Lower leg skin (tissue), 3 donors: Measurements from ENCODE around the gene ZCCHC4.

ENCODE experiments used
- CTCF ChIP-seq, 3 donors: fragments of 450-650 bp; IDR thresholded peaks; one replicate each; pipeline ENCODE4 v1.5.1; 2016; ENCODE audit warnings: antibody characterized with exemption in 3 of 3, mild to moderate bottlenecking in 3 of 3, moderate library complexity in 2 of 3
- POLR2A ChIP-seq, 2 donors: fragments of 450-650 bp; IDR thresholded peaks; one replicate each; pipeline ENCODE4 v1.6.1; 2016 to 2017; ENCODE audit warnings: antibody characterized with exemption in 2 of 2, mild to moderate bottlenecking in 1 of 2, moderate library complexity in 1 of 2

- TF ChIP-seq CTCF (IDR thresholded peaks at IDR 0.05) (no peak), POLR2A (IDR thresholded peaks at IDR 0.05) (no peak)
Observed at GRCh38 chr4:25356068-25356467, 43.5 kb downstream of the ZCCHC4 start.
